GM23338 (cell line): ENCODE data around the gene LEKR1. TPM values are rescaled to one million over a fixed set of nuclear protein-coding genes. Genes with fewer than 3 reads are reported as not detected.

Experiments
- ATAC-seq: fragments of 200-7000 bp; cut with Tn5 transposase; 3 replicates; pipeline ENCODE4 v1.9.1; 2020
- DNase-seq: peaks from one replicate; pipeline ENCODE4 v3.0.0-alpha.2; 2015; ENCODE audit warnings: low spot score
- H2AFZ ChIP-seq: fragments of 200-600 bp; sonication (generic); 2 replicates; pipeline ENCODE4 v1.8.0; 2016; ENCODE audit warnings: antibody characterized with exemption, mild to moderate bottlenecking, moderate library complexity
- H3F3A ChIP-seq: fragments of 200-600 bp; sonication (generic); replicated peaks from 2 replicates; pipeline ENCODE4 v1.8.0; 2017; ENCODE audit warnings: antibody characterized with exemption, mixed run types, low read depth
- H3K27ac ChIP-seq: fragments of 200-600 bp; sonication (generic); 2 replicates; pipeline ENCODE4 v1.6.1; 2016; ENCODE audit warnings: low read depth
- H3K27me3 ChIP-seq: fragments of 200-600 bp; sonication (generic); 2 replicates; pipeline ENCODE4 v1.8.0; 2016; ENCODE audit warnings: mild to moderate bottlenecking, mixed run types, moderate library complexity; ENCODE audit not compliant: insufficient read depth
- H3K36me3 ChIP-seq: fragments of 200-600 bp; sonication (generic); 2 replicates; pipeline ENCODE4 v1.8.0; 2016; ENCODE audit warnings: mild to moderate bottlenecking; ENCODE audit not compliant: insufficient read depth
- H3K4me1 ChIP-seq: fragments of 200-600 bp; sonication (generic); 2 replicates; pipeline ENCODE4 v1.8.0; 2016; ENCODE audit warnings: mild to moderate bottlenecking, moderate library complexity; ENCODE audit not compliant: insufficient read depth
- H3K4me2 ChIP-seq: fragments of 200-600 bp; sonication (generic); 2 replicates; pipeline ENCODE4 v1.7.1; 2017; ENCODE audit warnings: mixed run types
- H3K4me3 ChIP-seq: fragments of 200-600 bp; sonication (generic); 2 replicates; pipeline ENCODE4 v1.6.1; 2016; ENCODE audit warnings: mixed run types
- H3K79me2 ChIP-seq: fragments of 200-600 bp; sonication (generic); replicated peaks from 2 replicates; pipeline ENCODE4 v1.8.0; 2017; ENCODE audit warnings: mild to moderate bottlenecking; ENCODE audit not compliant: insufficient read depth
- H3K9me2 ChIP-seq: fragments of 200-600 bp; sonication (generic); 2 replicates; pipeline ENCODE4 v1.8.0; 2017; ENCODE audit not compliant: insufficient read depth
- H4K20me1 ChIP-seq: fragments of 200-600 bp; sonication (generic); replicated peaks from 2 replicates; pipeline ENCODE4 v1.8.0; 2017; ENCODE audit warnings: mild to moderate bottlenecking; ENCODE audit not compliant: insufficient read depth
- H3K27ac Mint-ChIP-seq: 2 replicates; pipeline ENCODE4 v1.8.0; 2020; ENCODE audit warnings: inconsistent platforms, mild to moderate bottlenecking, moderate library complexity, mixed read lengths
- H3K27me3 Mint-ChIP-seq: 3 replicates; pipeline ENCODE4 v1.8.0; 2022; ENCODE audit warnings: low read depth, mild to moderate bottlenecking, moderate library complexity, mixed read lengths, inconsistent platforms; ENCODE audit not compliant: insufficient read depth, poor library complexity
- H3K36me3 Mint-ChIP-seq: 3 replicates; pipeline ENCODE4 v1.8.0; 2021; ENCODE audit warnings: low read depth, mild to moderate bottlenecking, inconsistent platforms, moderate library complexity, mixed read lengths
- H3K4me1 Mint-ChIP-seq: 3 replicates; pipeline ENCODE4 v1.8.0; 2020; ENCODE audit warnings: mild to moderate bottlenecking, inconsistent platforms, mixed read lengths
- H3K4me3 Mint-ChIP-seq: 3 replicates; pipeline ENCODE4 v1.8.0; 2021; ENCODE audit warnings: moderate library complexity, mild to moderate bottlenecking, inconsistent platforms, mixed read lengths
- H3K9me3 Mint-ChIP-seq: 3 replicates; pipeline ENCODE4 v1.8.0; 2020; ENCODE audit warnings: moderate library complexity, mild to moderate bottlenecking, inconsistent platforms, mixed read lengths
- CREB1 ChIP-seq: fragments of 250-450 bp; sonication (Bioruptor Pico); IDR thresholded peaks from 2 replicates; pipeline ENCODE4 v1.5.0; 2020; ENCODE audit warnings: low read depth, mild to moderate bottlenecking, moderate library complexity
- CTCF ChIP-seq, 2 experiments: fragments of 200-600 bp in 1 of 2; sonication (generic) in 1 of 2; conservative IDR thresholded peaks; 2 replicates each; pipeline versions ENCODE4 v1.5.1 to v1.6.1; 2016 to 2017; ENCODE audit warnings: antibody characterized with exemption in 2 of 2, low read depth in 2 of 2, mild to moderate bottlenecking in 2 of 2, moderate library complexity in 1 of 2
- ETS1 ChIP-seq: IDR thresholded peaks from 2 replicates; pipeline ENCODE4 v1.6.1; 2016; ENCODE audit warnings: antibody characterized with exemption
- EZH2 ChIP-seq: fragments of 200-600 bp; sonication (generic); IDR thresholded peaks from one replicate; pipeline ENCODE4 v1.8.0; 2017; ENCODE audit warnings: antibody characterized with exemption, mild to moderate bottlenecking, low read depth; ENCODE audit not compliant: unreplicated experiment
- EZH2phosphoT487 ChIP-seq: fragments of 200-600 bp; sonication (generic); IDR thresholded peaks from one replicate; pipeline ENCODE4 v1.8.1; 2018; ENCODE audit warnings: antibody characterized with exemption; ENCODE audit not compliant: unreplicated experiment
- NANOG ChIP-seq: IDR thresholded peaks from 2 replicates; pipeline ENCODE4 v1.6.1; 2016; ENCODE audit warnings: antibody characterized with exemption, borderline replicate concordance
- REST ChIP-seq: IDR thresholded peaks from one replicate; pipeline ENCODE4 v1.6.1; 2018; ENCODE audit warnings: antibody characterized with exemption; ENCODE audit not compliant: unreplicated experiment
- ZNF114 ChIP-seq: fragments of 250-450 bp; sonication (Bioruptor Pico); IDR thresholded peaks from 2 replicates; pipeline ENCODE4 v1.5.0; 2020; ENCODE audit warnings: mild to moderate bottlenecking, moderate library complexity
- polyA plus RNA-seq: library from polyadenylated mRNA; unstranded; fragments of >200 nt; fragmentation: Nextera tagmentation; extraction: Ambion mirVana; gene quantifications from 2 replicates; pipeline ENCODE4 v1.2.1, GENCODE V29; 2016
- total RNA-seq: library from RNA; depleted of rRNA; stranded (reverse); fragments of >200 nt; shearing (Covaris generic); gene quantifications from 2 replicates; pipeline ENCODE4 v1.2.3, GENCODE V29; 2014

LEKR1 gene
- total and polyA plus RNA-seq, 2 experiments from 2014 or later: not detected

- Histone ChIP-seq H3K4me3 (no peak overlapping the region), H4K20me1 (no peaks in the 10 kb centered on the region), H3K27ac (no peak overlapping the region), H3K79me2 (no peaks in the 10 kb centered on the region), H3K4me2 (no peak overlapping the region), H3F3A (no peaks in the 10 kb centered on the region), H3K9me2 (no peaks in the 10 kb centered on the region), H2AFZ (no peak overlapping the region), H3K27me3 (peaks cover 37% of the 10 kb centered on the region), H3K36me3 (no peaks in the 10 kb centered on the region; the same call in 1 of the 2 replicates), H3K4me1 (peaks cover 11% of the 10 kb centered on the region; the same call in 1 of the 2 replicates)
- H3K27me3 Mint-ChIP-seq: peaks cover 19% of the 10 kb centered on the region
- ATAC-seq: no peak
- TF ChIP-seq ZNF114 (no peak), EZH2phosphoT487 (no peak), NANOG (no peak), CREB1 (CRISPR knock-in tag) (no peak), EZH2 (no peak), REST (no peak), ETS1 (no peak)
- H3K9me3 Mint-ChIP-seq: no peaks in the 10 kb centered on the region
- no peak overlapping the region for H3K4me3 Mint-ChIP-seq
- H3K27ac Mint-ChIP-seq: no peak overlapping the region
- peaks cover 7% of the 10 kb centered on the region; the same call in 2 of the 3 replicates for H3K4me1 Mint-ChIP-seq
- no peak for DNase-seq
- no peaks in the 10 kb centered on the region for H3K36me3 Mint-ChIP-seq
These were observed 14.9 kb upstream of the LEKR1 start for GRCh38 chr3:156811089-156811862.

GRCh38 chr3:156812521-156813335 is 13.4 kb upstream of the LEKR1 start:
- Histone ChIP-seq H3F3A (no peaks in the 10 kb centered on the region), H2AFZ (no peak overlapping the region), H3K36me3 (no peaks in the 10 kb centered on the region; the same call in 1 of the 2 replicates), H3K4me3 (no peak overlapping the region), H4K20me1 (no peaks in the 10 kb centered on the region), H3K4me1 (peaks cover 11% of the 10 kb centered on the region), H3K27me3 (peaks cover 52% of the 10 kb centered on the region), H3K9me2 (no peaks in the 10 kb centered on the region), H3K79me2 (no peaks in the 10 kb centered on the region), H3K4me2 (no peak overlapping the region), H3K27ac (no peak overlapping the region)
- Mint-ChIP-seq H3K4me3 (no peak overlapping the region), H3K36me3 (no peaks in the 10 kb centered on the region), H3K27ac (no peak overlapping the region), H3K4me1 (peaks cover 12% of the 10 kb centered on the region), H3K9me3 (no peaks in the 10 kb centered on the region), H3K27me3 (peaks cover 29% of the 10 kb centered on the region)
- no peak for ATAC-seq
- no peak for DNase-seq
- TF ChIP-seq ZNF114 (no peak), NANOG (no peak), CTCF (conservative IDR thresholded peaks at IDR 0.05; ENCODE audit: low read depth in 2 of 2) (no peak), ETS1 (no peak), EZH2phosphoT487 (no peak)
